HepG2 (cell line): ENCODE measurements around the gene PLPPR3. TPM values are rescaled to one million over a fixed set of nuclear protein-coding genes. Genes with fewer than 3 reads are reported as not detected.

Source experiments
- AFF4 ChIP-seq: sonication (generic); formaldehyde crosslinking; IDR thresholded peaks from 2 replicates; pipeline ENCODE4 v1.4.0; 2020; ENCODE audit warnings: missing genetic modification reagents
- FOXP1 ChIP-seq, 2 experiments: fragments of 450-650 bp in 1 of 2; IDR thresholded peaks; 2 replicates each; pipeline ENCODE4 v1.6.1; 2017 to 2018; ENCODE audit warnings: antibody characterized with exemption in 1 of 2
- KAT8 ChIP-seq: IDR thresholded peaks from 2 replicates; pipeline ENCODE4 v1.6.1; 2016; ENCODE audit warnings: missing genetic modification reagents, missing compliant biosample characterization
- NFE2L2 ChIP-seq: fragments of 150-350 bp; IDR thresholded peaks from 2 replicates; pipeline ENCODE4 v1.6.1; 2014; ENCODE audit warnings: low read length
- NRL ChIP-seq: sonication (generic); formaldehyde crosslinking; IDR thresholded peaks from 2 replicates; pipeline ENCODE4 v1.5.0; 2020; ENCODE audit warnings: missing genetic modification reagents, mild to moderate bottlenecking, moderate library complexity, borderline replicate concordance
- RFXANK ChIP-seq: IDR thresholded peaks from 2 replicates; pipeline ENCODE4 v1.6.1; 2016
- TAF1 ChIP-seq: sonication (generic); formaldehyde crosslinking; IDR thresholded peaks from 2 replicates; pipeline ENCODE4 v1.4.0; 2020; ENCODE audit warnings: missing genetic modification reagents
- TBL1XR1 ChIP-seq: fragments of 150-350 bp; IDR thresholded peaks from 2 replicates; pipeline ENCODE4 v1.6.1; 2014; ENCODE audit warnings: borderline replicate concordance, low read length; ENCODE audit not compliant: partially characterized antibody
- ZC3H4 ChIP-seq: sonication (generic); formaldehyde crosslinking; IDR thresholded peaks from 2 replicates; pipeline ENCODE4 v1.4.0; 2020; ENCODE audit warnings: missing genetic modification reagents, borderline replicate concordance
- ZMAT5 ChIP-seq: sonication (generic); formaldehyde crosslinking; IDR thresholded peaks from 2 replicates; pipeline ENCODE4 v1.5.0; 2020; ENCODE audit warnings: mild to moderate bottlenecking, low read depth, missing genetic modification reagents, borderline replicate concordance
- ZNF253 ChIP-seq: sonication (generic); formaldehyde crosslinking; IDR thresholded peaks from 2 replicates; pipeline ENCODE4 v1.8.0; 2022; ENCODE audit warnings: mild to moderate bottlenecking, missing genetic modification reagents, borderline replicate concordance
- ZNF496 ChIP-seq: sonication (generic); formaldehyde crosslinking; IDR thresholded peaks from 2 replicates; pipeline ENCODE4 v1.8.1; 2023; ENCODE audit warnings: mild to moderate bottlenecking, moderate library complexity, missing genetic modification reagents; ENCODE audit not compliant: insufficient replicate concordance
- ZNF543 ChIP-seq: sonication (generic); formaldehyde crosslinking; IDR thresholded peaks from 2 replicates; pipeline ENCODE4 v1.4.0; 2020; ENCODE audit warnings: mild to moderate bottlenecking, missing genetic modification reagents
- ZNF558 ChIP-seq: sonication (generic); formaldehyde crosslinking; IDR thresholded peaks from 2 replicates; pipeline ENCODE4 v1.9.0; 2022; ENCODE audit warnings: mild to moderate bottlenecking, missing genetic modification reagents, borderline replicate concordance
- ZNF83 ChIP-seq: sonication (generic); formaldehyde crosslinking; IDR thresholded peaks from 2 replicates; pipeline ENCODE4 v1.4.0; 2020; ENCODE audit warnings: missing genetic modification reagents, mild to moderate bottlenecking, borderline replicate concordance
- polyA plus RNA-seq, 8 experiments: library from polyadenylated mRNA; depleted of rRNA in 3 of 8; stranded (reverse) in 7 of 8; unstranded in 1 of 8; fragments of >200 nt; fragmentation: Illumina TruSeq in 4 of 8; extraction: Trizol in 4 of 8; gene quantifications; 2 replicates each; pipeline versions ENCODE4 v1.2.1 to v1.2.3, GENCODE V29; 2011 to 2016; ENCODE audit warnings: low read depth in 4 of 8, missing spikeins in 1 of 8, mixed read lengths in 1 of 8; ENCODE audit not compliant: insufficient read depth in 1 of 8
- total RNA-seq, 5 experiments: library from RNA; depleted of rRNA; stranded (reverse); fragments of >200 nt; fragmentation: Illumina TruSeq; extraction: Trizol; gene quantifications; 2 replicates each; pipeline ENCODE4 v1.2.3, GENCODE V29; 2016; ENCODE audit warnings: low read depth in 1 of 5
- TF ChIP-seq, protein P1 (sequence below): sonication (generic); formaldehyde crosslinking; IDR thresholded peaks from 2 replicates; pipeline ENCODE4 v1.4.0; 2020; ENCODE audit warnings: missing genetic modification reagents, borderline replicate concordance
- TF ChIP-seq, protein P2 (sequence below): sonication (generic); IDR thresholded peaks from 2 replicates; pipeline ENCODE4 v1.6.1; 2016; ENCODE audit warnings: low read depth, borderline replicate concordance

PLPPR3 gene
- total and polyA plus RNA-seq, 2 of the 13 experiments (the other 11 are each of a cell fraction or from before 2014, with no cell fraction given), result 0.07 to 0.16 TPM

- TF ChIP-seq, protein P1, sequence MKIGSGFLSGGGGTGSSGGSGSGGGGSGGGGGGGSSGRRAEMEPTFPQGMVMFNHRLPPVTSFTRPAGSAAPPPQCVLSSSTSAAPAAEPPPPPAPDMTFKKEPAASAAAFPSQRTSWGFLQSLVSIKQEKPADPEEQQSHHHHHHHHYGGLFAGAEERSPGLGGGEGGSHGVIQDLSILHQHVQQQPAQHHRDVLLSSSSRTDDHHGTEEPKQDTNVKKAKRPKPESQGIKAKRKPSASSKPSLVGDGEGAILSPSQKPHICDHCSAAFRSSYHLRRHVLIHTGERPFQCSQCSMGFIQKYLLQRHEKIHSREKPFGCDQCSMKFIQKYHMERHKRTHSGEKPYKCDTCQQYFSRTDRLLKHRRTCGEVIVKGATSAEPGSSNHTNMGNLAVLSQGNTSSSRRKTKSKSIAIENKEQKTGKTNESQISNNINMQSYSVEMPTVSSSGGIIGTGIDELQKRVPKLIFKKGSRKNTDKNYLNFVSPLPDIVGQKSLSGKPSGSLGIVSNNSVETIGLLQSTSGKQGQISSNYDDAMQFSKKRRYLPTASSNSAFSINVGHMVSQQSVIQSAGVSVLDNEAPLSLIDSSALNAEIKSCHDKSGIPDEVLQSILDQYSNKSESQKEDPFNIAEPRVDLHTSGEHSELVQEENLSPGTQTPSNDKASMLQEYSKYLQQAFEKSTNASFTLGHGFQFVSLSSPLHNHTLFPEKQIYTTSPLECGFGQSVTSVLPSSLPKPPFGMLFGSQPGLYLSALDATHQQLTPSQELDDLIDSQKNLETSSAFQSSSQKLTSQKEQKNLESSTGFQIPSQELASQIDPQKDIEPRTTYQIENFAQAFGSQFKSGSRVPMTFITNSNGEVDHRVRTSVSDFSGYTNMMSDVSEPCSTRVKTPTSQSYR (CRISPR knock-in tag), result no peak
- 0 out of 2 replicates have a peak, but pooled peaks have one; percentile 28 for TF ChIP-seq ZNF83 (CRISPR knock-in tag)
- no peak for TF ChIP-seq FOXP1 (IDR thresholded peaks at IDR 0.05)
- TF ChIP-seq FOXP1 (CRISPR knock-in tag; IDR thresholded peaks at IDR 0.05), result peak; percentile 76
- no peak for TF ChIP-seq ZNF558
- no peak for TF ChIP-seq RFXANK (CRISPR knock-in tag)
- TF ChIP-seq KAT8, result peak; percentile 67; the same call in 1 of the 2 replicates
- TF ChIP-seq, protein P2, sequence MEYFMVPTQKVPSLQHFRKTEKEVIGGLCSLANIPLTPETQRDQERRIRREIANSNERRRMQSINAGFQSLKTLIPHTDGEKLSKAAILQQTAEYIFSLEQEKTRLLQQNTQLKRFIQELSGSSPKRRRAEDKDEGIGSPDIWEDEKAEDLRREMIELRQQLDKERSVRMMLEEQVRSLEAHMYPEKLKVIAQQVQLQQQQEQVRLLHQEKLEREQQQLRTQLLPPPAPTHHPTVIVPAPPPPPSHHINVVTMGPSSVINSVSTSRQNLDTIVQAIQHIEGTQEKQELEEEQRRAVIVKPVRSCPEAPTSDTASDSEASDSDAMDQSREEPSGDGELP, result no peak
- no peak for TF ChIP-seq ZNF496 (CRISPR knock-in tag)
- TF ChIP-seq NFE2L2, result no peak
- no peak for TF ChIP-seq ZMAT5
- TF ChIP-seq ZNF253 (CRISPR knock-in tag), result no peak
- TF ChIP-seq TBL1XR1, result no peak
- TF ChIP-seq NRL (CRISPR knock-in tag), result no peak
- peak; percentile 55; the same call in 1 of the 2 replicates for TF ChIP-seq TAF1 (CRISPR knock-in tag)
- no peak for TF ChIP-seq ZNF543 (CRISPR knock-in tag)
- no peak for TF ChIP-seq AFF4 (CRISPR knock-in tag)
- no peak for TF ChIP-seq ZC3H4 (CRISPR knock-in tag)
These were observed 39.4 kb downstream of the PLPPR3 start (continued) for GRCh38 chr19:782185-782877.
